Activated CD4-positive, alpha-beta T cell treated with anti-CD3 and anti-CD28 coated beads for 48 hours (primary cell): Measurements from ENCODE around the gene FGD3.

Experiments used
- DNase-seq: peaks from one replicate; pipeline ENCODE4 v3.0.0-alpha.2; 2020

The FGD3 gene

DNA sequence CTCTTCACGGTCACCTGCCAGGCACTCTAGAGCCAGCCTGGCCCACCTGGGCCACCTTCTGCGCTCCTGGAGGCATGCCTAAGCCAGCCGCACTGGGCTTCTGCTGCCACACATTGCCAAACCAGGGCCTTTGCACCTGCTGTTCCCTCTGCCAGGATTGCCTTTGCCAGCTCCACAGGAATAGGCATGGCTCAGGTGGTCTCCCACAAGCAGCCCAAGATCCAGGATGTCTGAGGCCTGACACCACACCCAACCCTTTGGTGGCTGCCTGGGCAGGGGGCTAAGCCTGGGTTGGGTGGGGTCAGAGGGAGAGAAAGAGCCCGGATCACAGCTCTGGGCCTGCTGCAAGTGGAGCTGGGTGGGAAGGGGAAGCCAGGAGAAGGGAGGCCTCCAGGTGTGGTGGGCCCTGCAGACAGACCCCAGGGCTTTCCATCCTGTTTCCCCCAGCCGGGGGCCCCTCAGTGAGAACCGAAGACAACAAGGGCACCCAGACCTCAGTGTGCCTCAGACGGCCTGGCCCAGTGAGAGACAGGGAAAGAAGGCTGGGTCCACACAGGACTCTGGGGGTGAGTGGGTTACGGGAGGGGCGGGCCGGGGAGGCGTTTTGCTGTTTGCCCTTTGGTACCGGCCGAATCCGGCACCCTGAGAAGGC, 110.5 kb downstream of the FGD3 start:
- no peak for DNase-seq

DNA sequence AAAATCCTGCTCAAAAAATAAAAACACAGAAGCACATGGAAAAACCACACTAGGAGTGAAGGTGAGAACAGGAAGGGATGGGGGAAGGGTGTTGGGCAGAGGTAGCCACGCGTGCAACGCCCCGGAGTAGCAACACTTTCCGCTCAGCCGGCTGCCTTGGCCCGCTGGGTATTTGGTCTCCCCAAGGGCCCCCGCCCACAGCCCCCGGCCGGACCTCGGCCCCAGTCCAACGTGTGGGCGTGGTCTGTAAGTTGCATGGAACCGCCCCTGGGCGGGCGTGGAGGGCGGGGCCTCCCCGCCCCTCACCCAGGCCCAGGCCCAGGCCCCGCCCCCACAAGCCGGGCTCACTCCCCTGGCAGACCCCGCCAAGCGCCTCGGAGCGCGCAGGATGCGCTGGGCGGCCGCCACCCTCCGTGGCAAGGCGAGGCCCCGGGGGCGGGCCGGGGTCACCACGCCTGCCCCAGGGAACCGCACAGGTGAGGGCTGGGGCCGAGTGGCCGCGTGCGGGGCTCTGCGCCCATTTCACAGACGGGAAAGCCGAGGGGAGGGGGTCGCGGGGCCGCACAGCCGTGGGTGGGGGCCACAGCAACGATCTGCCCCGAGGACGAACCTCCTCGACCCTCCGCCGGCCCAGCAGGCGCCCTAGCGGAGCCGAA, 111.2 kb downstream of the FGD3 start, which contains the start of gene SUSD3:
Gene SUSD3 (plus strand): TSS at position 347 of the 656 bp plus-strand sequence. CDS start 42 bp downstream, at position 389.
- peak; percentile 74 for DNase-seq

DNA sequence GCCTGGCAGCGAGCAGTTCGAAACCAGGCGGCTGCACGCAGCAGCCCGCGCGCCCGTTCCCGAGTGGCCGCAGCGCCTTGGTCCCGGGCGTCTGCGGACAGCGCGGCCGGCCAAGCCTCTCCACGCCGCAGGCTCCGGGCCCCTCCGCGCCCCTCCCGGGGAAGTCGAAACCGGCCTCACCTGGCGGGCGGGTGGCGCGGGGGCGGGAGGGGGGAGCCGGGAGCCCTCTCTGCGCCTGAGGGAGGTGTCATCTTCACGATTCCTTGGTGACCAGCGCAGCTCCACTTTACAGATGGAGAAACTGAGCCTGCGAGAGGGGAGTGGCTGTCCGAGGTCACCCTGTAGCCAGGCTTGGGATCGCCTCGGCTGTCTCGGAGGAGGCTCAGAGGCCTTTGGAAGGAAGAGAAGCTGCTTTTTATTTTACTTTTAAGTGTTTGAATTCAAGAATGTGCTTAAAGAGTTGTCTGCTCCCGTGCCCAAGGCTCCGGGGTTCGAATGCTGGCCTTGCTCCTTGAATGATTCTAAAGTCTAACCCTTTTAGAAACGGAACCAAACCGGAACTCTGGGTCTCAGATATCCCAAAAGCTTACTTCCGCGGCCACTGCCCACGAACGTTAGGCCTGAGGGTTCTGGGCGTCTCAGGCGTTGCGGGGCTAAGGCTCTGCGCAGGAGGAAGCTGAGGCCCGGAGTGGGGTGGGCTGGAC, 111.8 kb downstream of the FGD3 start:
- DNase-seq, result no peak

DNA sequence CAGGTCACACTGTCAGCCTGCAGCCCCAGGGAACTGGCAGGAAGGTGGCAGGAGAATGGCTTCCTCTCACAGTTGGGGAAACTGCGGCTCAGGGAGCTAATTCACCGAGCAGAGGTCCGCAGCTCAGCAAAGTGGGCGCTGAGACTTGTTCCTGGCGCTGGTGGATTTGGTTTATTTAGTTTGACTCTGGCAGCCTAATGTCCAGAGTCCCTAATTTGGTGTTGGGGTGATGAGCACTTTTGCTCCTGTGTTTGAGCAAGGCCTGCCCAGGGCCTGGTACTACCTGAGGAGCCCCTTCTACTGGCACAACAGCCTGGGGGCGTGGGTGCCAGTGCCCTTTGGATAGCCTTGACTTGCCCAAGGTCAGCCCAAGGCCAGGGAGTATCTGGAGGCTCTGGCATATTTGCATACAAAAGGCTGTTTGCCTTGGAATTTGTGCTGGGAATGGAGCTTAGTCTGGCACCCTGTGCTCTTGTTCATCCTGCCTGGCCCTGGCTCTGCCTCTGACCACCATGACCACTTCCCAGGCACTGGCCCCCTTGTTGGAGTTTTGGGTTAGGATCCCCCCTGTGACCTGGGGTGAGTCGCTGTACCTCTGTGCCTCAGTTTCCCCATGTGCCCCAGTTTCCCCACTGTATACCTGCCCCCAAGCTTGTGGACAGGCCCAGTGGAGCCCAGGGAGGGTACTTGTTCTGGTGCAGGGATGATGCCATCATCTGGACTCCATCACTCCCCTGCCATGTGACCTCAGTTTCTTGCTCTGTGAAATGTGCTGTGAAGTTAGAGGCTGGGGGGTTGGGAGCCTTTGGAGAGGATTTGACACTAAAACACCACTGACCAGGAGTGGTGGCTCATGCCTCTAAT, 112.6 kb downstream of the FGD3 start:
- no peak for DNase-seq

DNA sequence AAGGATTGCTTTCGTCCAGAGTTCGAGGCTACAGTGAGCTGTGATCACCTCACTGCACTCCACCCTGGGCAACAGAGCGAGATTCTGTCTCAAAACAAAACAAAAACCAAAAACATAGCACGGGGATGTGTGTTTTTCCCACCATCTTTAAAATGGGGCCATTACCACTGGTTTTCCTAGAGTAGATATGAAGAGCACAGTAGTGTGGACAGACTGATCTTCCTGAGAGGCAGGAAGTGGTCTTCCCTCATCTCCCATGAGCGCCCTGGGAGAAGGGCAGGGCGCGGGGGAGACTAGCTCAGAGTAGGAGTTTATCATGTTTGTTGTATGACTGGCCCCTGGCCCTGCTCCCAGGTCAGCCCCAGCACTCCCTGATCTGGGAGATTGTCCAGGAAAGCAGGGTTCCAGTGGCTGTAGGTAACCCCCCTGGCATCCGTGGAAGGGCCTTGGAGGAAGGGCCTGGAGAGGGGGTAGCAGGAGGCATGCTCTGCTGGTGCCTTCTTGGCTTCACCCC, 113.5 kb downstream of the FGD3 start:
- no peak for DNase-seq

DNA sequence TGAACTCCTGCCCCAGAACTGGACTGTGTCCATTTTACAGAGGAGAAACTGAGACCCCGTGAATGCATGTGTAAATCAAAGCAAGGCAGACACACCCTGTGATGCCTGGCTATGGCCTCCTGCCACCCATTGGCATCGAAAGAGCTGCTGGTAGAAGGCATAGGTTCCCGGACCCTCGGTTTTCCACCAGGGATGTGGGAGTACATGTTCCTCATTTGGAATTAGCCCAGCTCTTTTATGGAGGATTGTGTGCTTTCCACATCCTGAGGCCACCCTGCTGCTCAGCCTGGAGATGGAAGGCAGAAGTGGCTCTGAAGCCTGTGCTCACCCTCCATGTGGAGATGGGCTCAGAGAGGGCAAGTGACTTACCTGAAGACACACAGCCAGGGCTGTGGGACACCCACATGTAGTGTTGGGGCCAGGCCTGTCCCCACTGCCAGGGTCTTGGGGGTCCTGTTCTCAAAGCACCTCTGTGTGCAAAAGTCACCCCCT, 114.0 kb downstream of the FGD3 start:
- DNase-seq, result no peak

DNA sequence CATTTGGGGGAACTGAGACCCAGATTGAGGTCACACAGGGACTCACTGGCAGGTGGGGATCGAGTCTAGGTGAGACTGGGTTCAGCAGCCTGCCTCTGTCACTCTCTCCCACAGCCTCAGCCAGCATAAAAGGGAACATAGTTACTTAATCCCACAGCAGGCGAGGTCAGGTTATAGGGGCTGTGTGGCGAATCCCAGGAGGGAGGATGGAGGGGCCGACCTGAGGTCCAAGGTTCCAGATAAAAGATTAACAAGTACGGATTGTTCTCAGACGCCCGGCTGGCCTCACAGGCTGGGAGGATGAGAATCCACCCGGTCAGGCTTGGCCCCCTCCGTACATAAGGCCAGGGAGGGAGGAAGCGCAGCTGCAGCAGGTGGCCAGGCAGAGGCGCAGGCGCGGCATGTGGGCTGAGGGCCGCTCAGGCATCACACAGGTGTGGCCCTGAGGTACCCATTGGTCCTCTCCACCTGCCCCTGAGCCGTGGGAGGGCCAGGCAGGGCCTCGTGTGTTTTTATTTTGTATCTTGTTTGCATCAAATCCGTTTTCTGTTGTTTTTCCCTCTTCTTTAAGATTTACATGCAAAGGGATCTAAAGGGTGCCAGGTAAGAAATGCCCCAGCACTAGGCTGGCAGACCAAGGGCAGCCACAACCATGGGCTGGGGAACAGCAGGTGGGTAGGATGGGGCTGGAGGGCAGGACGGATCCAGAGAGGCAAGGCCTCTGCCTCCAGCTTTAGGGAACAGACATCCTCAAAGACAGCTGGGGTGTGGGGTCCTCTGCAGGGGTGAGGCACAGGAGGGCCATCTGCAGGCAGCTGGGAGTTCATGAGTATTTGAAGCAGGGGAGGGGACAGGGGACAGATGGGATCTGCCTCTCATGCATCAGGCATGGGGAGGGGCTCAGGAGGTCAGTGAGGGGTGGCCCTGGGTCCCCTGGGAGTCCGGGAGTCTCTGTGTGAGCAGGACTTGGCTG, 114.8 kb downstream of the FGD3 start:
- DNase-seq, result peak; percentile 52

DNA sequence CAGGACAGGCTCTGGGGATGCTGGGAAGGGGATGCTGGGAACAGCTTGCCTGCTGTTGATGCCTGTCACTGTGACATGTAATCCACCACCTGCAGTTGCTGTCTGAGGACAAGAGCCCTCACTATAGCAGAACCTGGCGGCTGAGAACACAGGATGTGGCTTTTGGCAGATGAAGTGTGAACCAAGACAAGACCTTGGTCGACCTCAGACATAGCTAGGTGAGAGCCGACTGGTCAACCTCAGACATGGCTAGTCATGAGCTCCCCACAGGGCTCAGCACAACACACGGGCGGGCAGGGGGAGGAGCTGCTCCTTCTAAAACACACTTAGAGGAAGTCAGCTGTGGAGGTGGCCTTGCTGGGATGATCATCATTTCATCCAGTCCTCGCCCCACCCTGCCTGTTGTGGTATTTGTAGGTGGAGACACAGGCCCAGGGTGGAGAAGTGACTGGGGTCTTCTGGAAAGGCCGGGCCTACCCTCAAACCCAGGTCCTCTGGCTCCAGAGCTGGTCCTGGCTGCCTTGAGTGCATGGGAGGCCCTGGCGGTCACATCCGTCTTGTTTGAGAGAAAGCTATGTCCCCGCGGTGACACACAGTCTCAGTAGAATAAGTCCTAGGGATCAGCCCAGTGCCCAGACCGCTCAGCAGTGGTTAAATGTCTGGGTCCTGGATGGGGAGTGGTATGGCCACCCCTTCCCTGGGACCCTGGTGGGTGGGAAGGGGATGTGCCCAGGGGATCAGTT, 117.2 kb downstream of the FGD3 start:
- DNase-seq, result peak; percentile 94

DNA sequence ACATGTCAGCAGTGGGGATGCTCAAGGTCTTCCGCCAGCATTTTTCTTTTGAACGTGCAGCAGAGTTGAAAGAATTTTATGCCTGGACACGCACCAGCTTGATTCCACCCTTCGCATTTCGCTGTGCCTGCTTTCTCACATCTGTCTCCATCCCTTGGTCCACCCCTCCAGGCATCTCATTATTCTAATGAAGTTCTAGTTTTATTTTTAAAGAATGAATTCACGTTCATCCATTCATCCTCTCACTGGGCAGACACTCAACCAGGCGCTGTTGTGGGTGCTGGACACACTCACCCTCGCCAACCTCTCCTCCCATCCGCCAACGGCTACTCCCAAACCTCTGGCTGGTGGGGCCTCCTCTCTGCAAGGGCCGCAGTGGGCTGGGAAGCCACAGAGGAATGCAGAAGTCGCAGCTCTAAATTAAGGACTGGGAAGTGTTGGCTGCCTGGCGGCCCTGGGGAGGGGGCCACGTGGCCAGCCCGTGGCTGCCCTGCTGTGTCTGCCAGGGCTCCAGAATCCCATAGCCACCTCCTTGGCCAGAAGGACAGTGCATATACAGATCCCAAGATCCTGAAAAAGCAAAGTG, 117.9 kb downstream of the FGD3 start:
- DNase-seq, result no peak

DNA sequence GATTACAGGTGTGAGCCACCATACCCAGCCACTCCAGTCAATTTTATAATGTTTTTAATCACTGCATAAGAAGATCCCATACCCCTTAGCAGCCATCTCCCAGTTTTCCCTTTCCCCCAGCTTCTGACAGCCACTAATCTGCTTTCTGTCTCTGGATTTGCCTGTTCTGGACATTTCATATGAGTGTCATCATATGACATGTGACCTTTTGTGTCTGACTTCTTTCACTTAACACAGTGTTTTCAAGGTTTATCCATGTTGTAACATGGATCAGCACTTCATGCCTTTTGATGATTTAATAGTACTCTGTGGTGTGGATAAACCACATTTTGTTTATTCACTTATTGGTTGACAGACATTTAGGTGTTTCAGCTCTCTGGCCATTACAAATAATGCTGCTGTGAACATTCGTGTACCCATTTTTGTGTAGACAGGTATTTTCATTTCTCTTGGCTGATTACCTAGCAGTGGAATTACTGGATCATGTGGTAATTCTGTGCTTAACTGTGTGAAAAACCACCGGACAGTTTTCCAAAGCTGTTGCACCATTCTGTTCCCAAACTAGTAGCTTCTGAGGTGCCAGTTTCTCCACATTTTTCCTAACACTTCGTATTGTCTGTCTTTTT, 119.8 kb downstream of the FGD3 start:
- no peak for DNase-seq

DNA sequence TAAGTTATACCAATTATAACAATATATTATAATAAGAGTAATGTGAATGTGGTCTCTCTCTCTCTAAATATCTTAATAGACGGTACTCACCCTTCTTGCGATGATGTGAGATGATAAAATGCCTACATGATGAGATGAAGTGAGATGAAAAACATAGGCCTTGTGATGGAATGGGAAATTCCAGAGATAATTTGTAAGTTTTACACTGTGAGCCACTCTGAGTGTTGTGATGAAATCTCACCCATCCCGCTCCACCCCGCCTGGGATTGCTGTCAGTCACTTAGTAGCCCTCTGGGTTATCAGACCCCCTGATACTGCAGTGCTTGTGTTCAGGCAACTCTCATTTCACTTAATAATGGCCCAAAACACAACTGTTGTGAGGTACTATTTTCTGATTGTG, 121.6 kb downstream of the FGD3 start:
- no peak for DNase-seq

DNA sequence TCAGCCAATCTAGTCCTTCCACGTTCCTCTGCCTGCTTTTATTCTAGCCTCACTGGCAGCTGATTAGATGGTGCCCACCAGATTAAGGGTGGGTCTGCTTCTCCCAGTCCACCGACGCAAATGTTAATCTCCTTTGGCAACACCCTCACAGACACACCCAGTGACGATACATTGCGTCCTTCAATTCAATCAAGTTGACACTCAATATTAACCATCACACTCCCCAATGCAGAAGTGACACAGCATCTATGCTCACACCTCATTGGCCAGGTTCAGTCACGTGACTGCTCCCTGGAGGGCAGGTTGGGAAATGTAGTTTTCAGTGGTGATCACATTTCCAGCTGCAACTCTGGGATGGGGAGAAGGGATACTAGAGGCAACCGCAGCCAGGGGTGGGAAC, 124.1 kb downstream of the FGD3 start:
- DNase-seq, result peak; percentile 58

DNA sequence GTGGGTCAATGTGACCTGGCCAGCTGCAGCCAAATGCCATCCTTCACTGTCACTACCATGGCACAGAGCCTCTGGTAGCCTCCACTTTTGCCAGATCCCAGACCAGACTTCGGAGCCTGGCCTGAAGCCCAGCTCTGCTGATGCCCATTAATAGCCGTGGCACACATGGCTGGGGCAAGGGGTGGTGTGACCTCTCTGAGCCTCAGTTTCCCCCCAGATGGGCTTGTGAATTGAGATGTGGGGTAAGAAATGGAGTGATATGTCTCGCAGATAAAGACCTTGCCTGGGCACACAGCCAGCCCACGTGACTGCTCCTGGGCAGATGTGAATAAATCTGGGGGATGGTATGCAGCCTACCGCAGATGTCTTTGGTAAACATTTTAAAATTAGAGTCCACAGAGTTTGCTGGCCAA, 125.1 kb downstream of the FGD3 start:
- no peak for DNase-seq

DNA sequence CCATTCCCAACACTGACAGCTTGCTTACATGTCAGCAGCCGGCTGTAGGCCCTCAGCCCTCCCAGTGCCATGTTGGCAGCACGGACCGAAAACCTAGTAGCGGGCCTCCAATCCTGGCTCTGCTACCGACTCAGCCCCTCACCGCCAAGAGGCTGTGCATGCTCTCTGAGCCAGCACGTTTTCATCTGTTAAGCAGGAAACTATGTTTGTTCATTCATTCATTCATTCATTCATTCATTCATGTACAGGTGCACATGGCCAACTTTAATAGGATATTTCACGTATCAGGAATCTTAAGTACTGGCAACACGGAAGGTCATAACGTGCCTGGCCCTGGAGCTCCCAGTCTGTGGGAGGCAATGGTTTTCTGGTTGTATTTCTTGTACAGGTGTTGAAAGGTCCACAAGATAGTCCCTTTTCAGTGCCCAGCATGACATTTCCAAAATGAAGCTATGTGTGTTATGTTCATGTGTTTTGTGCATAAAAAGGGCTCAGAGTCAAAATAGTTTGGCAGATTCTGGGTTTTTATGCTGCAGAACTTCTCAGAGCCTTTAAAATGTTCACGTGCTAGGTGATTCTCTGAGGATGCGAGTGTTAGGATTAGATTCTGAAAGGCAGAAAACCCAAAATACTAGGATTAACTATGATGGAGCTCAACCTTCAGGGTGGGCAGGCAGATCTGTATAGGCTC, 128.9 kb downstream of the FGD3 start:
- DNase-seq, result no peak

DNA sequence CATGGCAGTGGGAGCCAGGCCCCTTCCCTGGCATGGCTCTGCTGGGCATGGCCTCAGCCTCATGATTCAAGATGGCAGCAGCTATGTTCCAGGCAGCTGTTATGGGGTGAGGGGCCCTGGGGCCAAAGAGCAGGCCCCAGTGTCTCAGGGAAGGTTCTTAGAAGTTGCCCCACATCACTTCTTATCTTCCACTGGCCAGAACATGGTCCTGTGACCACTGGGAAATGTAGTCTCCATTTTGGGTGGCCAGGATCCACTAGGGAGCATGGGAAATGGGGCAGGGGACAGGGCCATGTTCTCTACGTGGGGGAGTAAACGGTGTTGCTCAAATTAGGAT, 129.4 kb downstream of the FGD3 start:
- no peak for DNase-seq

DNA sequence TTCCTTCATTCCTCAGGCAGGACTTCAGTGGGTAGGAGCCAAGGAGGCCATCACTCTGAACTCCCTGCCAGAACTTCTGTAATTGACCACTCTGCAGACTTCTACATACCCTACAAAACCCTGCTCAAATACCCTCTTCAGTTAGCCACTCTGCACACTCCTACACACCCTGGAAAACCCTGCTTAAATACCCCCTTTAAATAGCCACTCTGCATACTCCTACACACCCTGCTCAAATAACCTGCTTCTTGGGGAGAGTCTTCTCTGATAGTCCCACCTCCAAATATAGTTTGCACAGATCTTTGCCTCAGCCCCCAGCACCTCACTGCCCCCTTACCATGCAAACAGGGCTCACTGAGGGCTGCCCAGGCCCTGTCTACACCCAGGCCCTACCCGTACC, 130.0 kb downstream of the FGD3 start:
- no peak for DNase-seq

DNA sequence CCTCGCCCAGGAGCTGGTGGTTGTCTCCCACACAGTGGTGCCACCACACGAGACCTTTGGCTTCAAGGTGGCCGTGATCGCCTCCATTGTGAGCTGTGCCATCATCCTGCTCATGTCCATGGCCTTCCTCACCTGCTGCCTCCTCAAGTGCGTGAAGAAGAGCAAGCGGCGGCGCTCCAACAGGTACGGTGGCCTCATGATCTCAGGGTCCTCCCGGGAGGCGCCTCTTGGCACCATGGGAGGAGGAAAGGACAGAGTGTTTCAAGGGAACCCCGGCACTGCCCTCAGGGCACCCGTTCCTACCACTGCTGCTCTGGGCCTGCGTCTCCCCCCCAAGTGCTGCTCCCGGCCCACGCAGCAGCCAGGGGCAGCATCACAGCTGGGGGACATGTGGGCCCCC, 130.5 kb downstream of the FGD3 start:
- no peak for DNase-seq

DNA sequence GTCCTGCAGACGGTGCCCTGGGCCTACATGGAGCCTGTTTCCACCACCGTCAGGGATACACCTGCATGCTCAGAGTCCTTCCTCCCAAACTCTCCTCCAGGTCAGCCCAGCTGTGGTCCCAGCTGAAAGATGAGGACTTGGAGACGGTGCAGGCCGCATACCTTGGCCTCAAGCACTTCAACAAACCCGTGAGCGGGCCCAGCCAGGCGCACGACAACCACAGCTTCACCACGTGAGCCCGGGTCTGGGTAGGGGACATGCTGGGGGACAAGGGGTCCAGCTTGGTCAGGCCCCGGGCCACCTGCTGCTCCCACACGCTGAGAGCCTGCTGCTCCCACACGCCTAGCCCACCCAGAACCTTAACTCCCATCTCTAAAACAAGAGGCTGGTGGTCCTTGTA, 132.0 kb downstream of the FGD3 start:
- DNase-seq, result no peak

DNA sequence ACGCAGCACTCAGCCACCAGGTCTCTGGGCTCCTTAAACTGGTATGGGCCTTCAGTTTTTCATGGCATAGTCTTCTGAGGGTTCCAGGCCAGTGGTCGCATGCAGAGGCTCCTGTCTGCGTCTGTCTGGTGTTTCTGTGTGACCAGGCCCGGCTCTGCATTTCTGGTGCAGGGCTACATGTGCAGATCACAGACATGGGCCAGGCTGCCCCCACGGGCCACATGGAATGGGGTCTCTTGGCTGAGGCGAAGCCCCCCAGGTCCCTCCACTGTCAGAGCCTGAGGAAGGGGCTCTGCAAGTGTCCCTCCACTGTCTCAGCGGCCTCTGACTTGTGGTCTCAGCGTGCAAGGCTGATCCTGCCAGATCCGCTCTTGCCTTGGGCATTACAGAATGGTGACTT, 133.1 kb downstream of the FGD3 start:
- peak; percentile 1 for DNase-seq
